ENCODE measurements around the gene TAF6L.

The TAF6L gene

GRCh38 chr11:62831520-62832335 is 60.5 kb downstream of the TAF6L start, which contains the start of gene STX5:
TSS of gene STX5 (minus strand) at chr11:62832051. CDS start at chr11:62831243, 808 bp downstream.
- Histone ChIP-seq H3K27ac (peak within 1 kb of the TSS; percentile 91 to 93), H3K27me3 (no peaks in the 10 kb centered on the region), H3K4me1 (peaks cover 7 to 53% (median 40%) of the 10 kb centered on the region in 4 donors), H3K4me3 (peak within 1 kb of the TSS; percentile 63 to 76), H3K36me3 (peaks cover 9 to 43% (median 32%) of the 10 kb centered on the region in 3 donors), H3K9me3 (no peaks in the 10 kb centered on the region)
- TF ChIP-seq CTCF (IDR thresholded peaks at IDR 0.05): no peak
- intact Hi-C loops (cut with DNase I; ENCODE audit: low total_unique reads): no loop called here
- DNase-seq: peak; percentile 100

GRCh38 chr11:62832336-62833234 is 61.4 kb downstream of the TAF6L start, which contains the start of gene TEX54:
TSS of gene TEX54 (minus strand) at chr11:62832841.
- Histone ChIP-seq H3K36me3 (peaks cover under 1 to 34% (median 23%) of the 10 kb centered on the region in 3 donors), H3K27me3 (no peaks in the 10 kb centered on the region), H3K27ac (peak within 1 kb of the TSS; percentile 91 to 93), H3K4me3 (peak within 1 kb of the TSS; percentile 63 to 76), H3K4me1 (peaks cover 7 to 54% (median 40%) of the 10 kb centered on the region in 4 donors), H3K9me3 (no peaks in the 10 kb centered on the region)
- TF ChIP-seq CTCF (IDR thresholded peaks at IDR 0.05): no peak
- intact Hi-C loops (cut with DNase I; ENCODE audit: low total_unique reads): no loop called here
- DNase-seq: peak in 1 of 2 donors; percentile 80

- peaks cover 7 to 41% (median 31%) of the 10 kb centered on the region in 4 donors for H3K4me1 ChIP-seq
- DNase-seq: no peak
- intact Hi-C loops (cut with DNase I; ENCODE audit: low total_unique reads): loop anchor here (2.0 to 5.0 kb wide), 2 partner anchors 43 kb away; partner anchors contain the start of gene TMEM223
These were observed 64.1 kb downstream of the TAF6L start for GRCh38 chr11:62835336-62835735.

More at GRCh38 chr11:62835336-62835735, 64.1 kb downstream of the TAF6L start:
- Histone ChIP-seq H3K27me3 (no peaks in the 10 kb centered on the region), H3K27ac (no peak overlapping the region), H3K36me3 (peaks cover 0 to 34% (median 23%) of the 10 kb centered on the region in 3 donors), H3K9me3 (no peaks in the 10 kb centered on the region), H3K4me3 (no peak overlapping the region)
- no peak for TF ChIP-seq CTCF (IDR thresholded peaks at IDR 0.05)
